Psoas muscle (tissue), 8 donors: ENCODE data around the gene ANKRD66. TPM values are rescaled to one million over a fixed set of nuclear protein-coding genes. Genes with fewer than 3 reads are reported as not detected.
"Not testable (repeated sequence)": the region's sequence is repeated elsewhere in the genome, so short reads cannot be mapped to it uniquely, and the experiment has no call there.

Experiments used
- ATAC-seq, 4 donors: fragments of 200-7000 bp; cut with Tn5 transposase; one replicate each; pipeline ENCODE4 v1.9.1; 2020; ENCODE audit warnings: moderate library complexity in 3 of 4, mild to moderate bottlenecking in 2 of 4
- DNase-seq, 2 donors: peaks; one replicate each; pipeline ENCODE4 v3.0.0-alpha.2; 2020
- H3K27ac ChIP-seq: fragments of 200-600 bp; one replicate; pipeline ENCODE4 v1.8.0; 2022
- H3K27me3 ChIP-seq, 3 donors: fragments of 200-600 bp in 1 of 3; one replicate each; pipeline versions ENCODE4 v1.6.1 to v1.8.0; 2013 to 2022; ENCODE audit warnings: low read length in 2 of 3, mild to moderate bottlenecking in 2 of 3, moderate library complexity in 1 of 3; ENCODE audit not compliant: insufficient read depth in 3 of 3
- H3K36me3 ChIP-seq, 2 donors: fragments of 200-600 bp in 1 of 2; one replicate each; pipeline versions ENCODE4 v1.6.1 to v1.8.0; 2013 to 2022; ENCODE audit warnings: low read depth in 1 of 2, mild to moderate bottlenecking in 1 of 2, moderate library complexity in 1 of 2; ENCODE audit not compliant: insufficient read depth in 1 of 2
- H3K4me1 ChIP-seq: fragments of 200-600 bp; one replicate; pipeline ENCODE4 v1.8.0; 2022
- H3K4me3 ChIP-seq: fragments of 200-600 bp; one replicate; pipeline ENCODE4 v1.8.0; 2022; ENCODE audit warnings: mild to moderate bottlenecking
- H3K9me3 ChIP-seq: fragments of 200-600 bp; one replicate; pipeline ENCODE4 v1.8.0; 2022
- CTCF ChIP-seq: fragments of 200-600 bp; IDR thresholded peaks from one replicate; pipeline ENCODE4 v1.8.0; 2022; ENCODE audit warnings: antibody characterized with exemption
- WGBS, 3 donors: extraction: QIAGEN DNeasy Blood & Tissue Kit; methylation state at CpG; one replicate each; pipeline versions ENCODE4 v1.1.6 to v1.1.7; 2013; 5-methylcytosine and 5-hydroxymethylcytosine counted together
- intact Hi-C, 2 donors: fragments of 100-400 bp; cut with DNase I; formaldehyde crosslinking; loops; one replicate each; pipeline versions ENCODE4 v1.11.0 to v1.14.2; 2022
- polyA plus RNA-seq, 3 donors: library from polyadenylated mRNA; stranded (reverse); fragments of 200-250 nt; gene quantifications; one replicate each; pipeline ENCODE4 v1.2.3, GENCODE V29; 2013
- total RNA-seq, 4 donors: library from RNA; stranded (reverse); fragmentation: NEBNext Ultra II Directional in 2 of 4; extraction: Animal tissue kit (Norgen Biotek cat#: 25700) in 2 of 4; gene quantifications; one replicate each; pipeline versions ENCODE4 v1.2.1 to v1.2.4, GENCODE V29; 2021 to 2023
- donor health status: healthy with polysubstance abuse.
- donor health status: DM: no; HTN: no; CAD: no; lungs with moderate emphysema.
- donor health status: Bipolar disorder and iron deficiency.
- donor health status: healthy.
- donor health status: DM: yes; HTN: yes; CAD: no.
- donor health status: DM: no; HTN: no; CAD: no.
- donor health status: DM: no; HTN: no; CAD: no.
- donor health status: DM: yes; HTN: yes; CAD: no.

Gene ANKRD66
- total and polyA plus RNA-seq, 7 donors: not detected

GRCh38 chr6:46741482-46741881 lies 5.3 kb upstream of the ANKRD66 start:
- intact Hi-C loops: no loop called here
- no peaks in the 10 kb centered on the region for H3K36me3 ChIP-seq
- TF ChIP-seq CTCF: no peak

GRCh38 chr6:46741910-46742309 lies 4.8 kb upstream of the ANKRD66 start:
- no peaks in the 10 kb centered on the region for H3K36me3 ChIP-seq
- intact Hi-C loops: no loop called here
- no peak overlapping the region for H3K4me3 ChIP-seq
- H3K27me3 ChIP-seq: peaks cover 0 to 19% (median 0%) of the 10 kb centered on the region in 3 donors
- no peaks in the 10 kb centered on the region for H3K4me1 ChIP-seq
- H3K27ac ChIP-seq: no peak overlapping the region
- ATAC-seq: no peak
- TF ChIP-seq CTCF: no peak
- H3K9me3 ChIP-seq: no peaks in the 10 kb centered on the region
- 95 to 98% (median 96%) methylated on average over 4 of the region's 4 CpGs for WGBS, 3 donors
- DNase-seq: no peak

More at GRCh38 chr6:46741482-46741881, 5.3 kb upstream of the ANKRD66 start:
- peaks cover 0 to 23% (median 1%) of the 10 kb centered on the region in 3 donors for H3K27me3 ChIP-seq
- H3K4me3 ChIP-seq: no peak overlapping the region
- no peaks in the 10 kb centered on the region for H3K4me1 ChIP-seq
- no peak overlapping the region for H3K27ac ChIP-seq
- DNase-seq: no peak
- no peaks in the 10 kb centered on the region for H3K9me3 ChIP-seq
- no peak for ATAC-seq
- 67 to 89% (median 88%) methylated on average over 2 of the region's 2 CpGs for WGBS, 3 donors

GRCh38 chr6:46743425-46744158 lies 3.1 kb upstream of the ANKRD66 start:
- Histone ChIP-seq H3K27ac (no peak overlapping the region), H3K4me3 (no peak overlapping the region), H3K36me3 (no peaks in the 10 kb centered on the region), H3K4me1 (no peaks in the 10 kb centered on the region), H3K27me3 (peaks cover 0 to 9% (median 0%) of the 10 kb centered on the region in 3 donors), H3K9me3 (no peaks in the 10 kb centered on the region)
- intact Hi-C loops: no loop called here
- DNase-seq (no peak), ATAC-seq (no peak)
- 92 to 97% (median 93%) methylated on average over 1 of the region's 1 CpG for WGBS, 3 donors
- TF ChIP-seq CTCF: no peak

- H3K4me1 ChIP-seq, intact Hi-C loops, H3K27me3 ChIP-seq, H3K9me3 ChIP-seq, H3K27ac ChIP-seq, H3K4me3 ChIP-seq, DNase-seq, H3K36me3 ChIP-seq, ATAC-seq: not testable (repeated sequence)
- 76 to 91% (median 83%) methylated on average over 3 of the region's 3 CpGs for WGBS, 3 donors
Observed at GRCh38 chr6:46744159-46744725, 2.5 kb upstream of the ANKRD66 start.

GRCh38 chr6:46745973-46746372 lies 760 bp upstream of the ANKRD66 start:
- Histone ChIP-seq H3K36me3 (no peaks in the 10 kb centered on the region), H3K9me3 (no peaks in the 10 kb centered on the region), H3K27me3 (peaks cover 0 to 9% (median 0%) of the 10 kb centered on the region in 3 donors), H3K4me3 (no peak overlapping the region), H3K4me1 (no peaks in the 10 kb centered on the region), H3K27ac (no peak overlapping the region)
- intact Hi-C loops: no loop called here
- no peak for TF ChIP-seq CTCF
- WGBS, 3 donors: 87 to 91% (median 87%) methylated on average over 2 of the region's 2 CpGs
- no peak for ATAC-seq
- DNase-seq: no peak
